Measurements from ENCODE around the gene FAM168A.
"Not testable (repeated sequence)": the region's sequence is repeated elsewhere in the genome, so short reads cannot be mapped to it uniquely, and the experiment has no call there.

The FAM168A gene

GRCh38 chr11:73596547-73596946 is 1.4 kb downstream of the FAM168A start:
- DNase-seq (ENCODE audit: low read depth in 2 of 2) = no peak

GRCh38 chr11:73592640-73593039 is 5.3 kb downstream of the FAM168A start:
- no peak for DNase-seq (ENCODE audit: low read depth in 2 of 2)

DNA sequence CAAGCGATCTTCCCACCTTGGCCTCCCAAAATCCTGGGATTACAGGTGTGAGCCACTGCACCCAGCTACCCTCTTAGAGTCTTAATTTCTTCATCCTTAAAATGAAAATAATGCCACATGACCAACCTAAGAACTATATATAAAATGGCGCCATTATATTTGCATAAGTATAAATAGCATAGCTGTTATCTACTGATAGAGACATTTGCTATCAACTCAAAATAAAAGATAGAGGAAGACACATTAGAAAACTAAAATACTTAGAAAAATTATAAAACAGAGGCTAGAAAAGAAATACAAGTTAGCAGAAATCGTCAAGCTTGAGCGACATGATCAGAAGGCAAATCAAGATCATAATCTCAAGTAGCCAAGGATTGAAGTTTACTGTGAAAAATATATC is 6.2 kb downstream of the FAM168A start:
- DNase-seq (ENCODE audit: low read depth in 2 of 2) = no peak

- DNase-seq (ENCODE audit: low read depth in 2 of 2) = no peak
Measured at GRCh38 chr11:73590991-73591390, 6.9 kb downstream of the FAM168A start.

DNA sequence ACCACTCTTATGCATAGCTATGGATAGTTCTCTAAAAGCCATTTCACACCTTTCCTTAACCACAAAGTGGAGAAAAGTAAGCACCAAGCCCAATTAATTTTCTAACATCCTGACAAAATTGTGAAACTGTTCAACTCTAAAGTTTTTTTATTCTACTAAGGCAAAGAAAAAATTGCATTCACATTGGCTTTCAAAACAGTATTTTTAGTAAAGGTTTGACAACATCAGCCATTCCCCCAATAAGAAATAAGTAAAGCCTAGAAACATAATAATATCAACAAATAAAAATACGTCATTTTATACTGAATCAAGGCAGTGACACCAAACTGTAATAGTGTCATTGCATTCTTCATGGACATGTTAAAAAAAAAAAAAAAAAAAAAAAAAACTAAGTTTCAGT is 11.1 kb downstream of the FAM168A start:
- DNase-seq (ENCODE audit: low read depth in 2 of 2) = no peak

DNA sequence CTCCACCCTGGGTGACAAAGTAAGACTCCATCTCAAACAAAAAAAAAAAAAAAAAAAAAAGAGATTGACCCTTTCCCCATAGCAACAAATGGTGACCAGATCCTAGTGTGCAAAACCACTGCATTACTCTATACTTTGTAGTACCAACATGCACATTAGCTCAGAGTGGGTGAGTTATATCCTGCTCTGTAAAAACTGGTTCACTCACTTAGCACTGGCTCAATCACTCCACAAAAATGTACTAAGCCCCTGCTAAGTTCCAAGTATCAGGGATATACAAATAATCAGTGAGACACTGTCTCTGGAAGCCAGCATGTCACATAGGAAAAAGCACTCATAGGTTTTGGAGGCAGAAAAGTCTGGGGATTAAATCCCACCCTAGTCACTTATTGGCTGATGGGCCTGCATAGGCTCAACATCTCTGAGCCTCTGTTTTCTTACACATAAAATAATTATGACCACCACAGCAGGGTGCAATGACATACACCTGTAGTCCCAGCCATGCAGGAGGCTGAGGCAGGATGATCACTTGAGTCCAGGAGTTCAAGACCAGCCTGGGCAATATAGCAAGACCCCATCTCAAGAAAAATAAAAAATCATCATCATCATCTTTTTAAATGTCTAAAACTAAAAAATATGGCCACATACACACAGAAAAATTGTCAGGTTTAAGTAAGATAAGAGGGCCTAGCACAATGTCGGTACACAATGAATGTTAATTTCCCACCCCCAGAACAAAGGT is 11.9 kb downstream of the FAM168A start:
- no peak for DNase-seq (ENCODE audit: low read depth in 2 of 2)

DNA sequence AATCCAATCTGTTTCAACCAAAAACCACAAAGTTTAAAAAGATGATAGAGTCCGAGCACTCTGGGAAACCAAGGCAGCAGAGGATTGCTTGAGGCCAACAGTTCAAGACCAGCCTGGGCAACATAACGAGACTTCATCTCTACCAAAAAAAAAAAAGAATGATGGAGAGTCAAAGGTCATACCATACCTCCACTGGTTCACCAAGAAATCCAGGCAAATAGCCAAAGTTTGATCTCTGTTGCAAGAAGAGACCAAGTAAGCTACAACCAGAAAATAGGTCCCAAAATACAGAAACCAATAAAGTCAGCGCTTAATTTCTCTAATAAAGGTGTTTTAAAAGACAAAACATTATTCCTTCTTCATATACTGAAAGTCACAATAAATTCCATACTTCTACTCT is 13.1 kb downstream of the FAM168A start:
- no peak for DNase-seq (ENCODE audit: low read depth in 2 of 2)

DNA sequence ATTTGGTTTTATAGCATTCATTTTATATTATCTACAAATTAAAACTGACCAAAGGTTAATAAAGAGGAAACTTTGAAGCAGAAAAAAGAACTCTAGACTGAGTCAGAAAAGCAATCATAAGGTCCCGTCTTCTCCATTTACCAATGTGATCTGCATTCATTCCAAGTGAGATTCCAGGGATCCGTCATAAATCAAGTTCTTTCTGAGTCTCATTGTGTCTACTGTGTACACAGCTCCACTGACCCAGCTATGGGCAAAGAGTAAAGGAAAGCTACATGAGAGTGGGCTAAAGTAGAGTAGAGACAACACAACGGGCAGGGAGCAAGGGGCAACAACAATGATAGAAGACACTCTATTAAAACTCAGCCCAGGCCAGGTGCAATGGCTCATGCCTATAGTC is 15.3 kb downstream of the FAM168A start:
- DNase-seq (ENCODE audit: low read depth in 2 of 2) = no peak

- DNase-seq (ENCODE audit: low read depth in 2 of 2) = not testable (repeated sequence)
Measured at GRCh38 chr11:73580749-73581148, 17.2 kb downstream of the FAM168A start.

DNA sequence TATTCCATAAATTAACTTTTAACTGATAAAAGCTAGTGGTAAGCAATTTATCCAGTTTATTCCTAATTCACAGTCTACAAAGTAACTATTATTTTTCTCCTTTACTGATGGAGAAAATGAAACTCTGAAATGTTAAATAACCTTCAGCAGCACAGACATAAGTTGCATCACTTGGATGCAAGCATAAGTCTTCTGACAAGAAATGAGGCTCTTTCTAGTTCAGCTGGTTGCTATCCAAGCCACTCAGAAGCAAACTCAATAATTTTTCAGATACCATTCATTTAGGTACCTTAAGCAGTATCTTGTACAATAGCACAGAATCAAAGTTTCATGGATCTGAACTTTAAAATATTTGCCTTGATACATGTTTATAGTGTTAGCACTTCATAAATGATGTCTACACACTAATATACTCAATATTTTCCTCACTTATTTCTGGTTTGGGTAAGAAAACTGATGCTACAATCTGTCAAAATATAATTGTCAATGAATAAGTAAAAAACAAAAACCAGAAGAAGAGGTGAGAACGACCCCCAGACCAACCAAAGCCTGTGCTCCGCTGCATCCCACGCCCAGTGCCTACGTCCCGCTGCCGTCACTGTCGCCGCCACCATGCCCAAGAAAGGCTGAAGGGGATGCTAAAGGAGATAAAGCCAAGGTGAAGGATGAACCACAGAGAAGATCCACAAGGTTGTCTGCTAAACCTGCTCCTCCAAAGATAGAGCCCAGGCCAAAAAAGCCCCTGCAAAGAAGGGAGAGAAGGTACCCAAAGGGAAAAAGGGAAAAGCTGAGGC is 18.1 kb downstream of the FAM168A start:
- no peak for DNase-seq (ENCODE audit: low read depth in 2 of 2)

GRCh38 chr11:73578592-73579185 is 19.2 kb downstream of the FAM168A start:
- DNase-seq (ENCODE audit: low read depth in 2 of 2) = no peak

GRCh38 chr11:73577496-73577917 is 20.4 kb downstream of the FAM168A start:
- DNase-seq (ENCODE audit: low read depth in 2 of 2) = no peak

- no peak for DNase-seq (ENCODE audit: low read depth in 2 of 2)
Measured at GRCh38 chr11:73576185-73576614, 21.7 kb downstream of the FAM168A start.

DNA sequence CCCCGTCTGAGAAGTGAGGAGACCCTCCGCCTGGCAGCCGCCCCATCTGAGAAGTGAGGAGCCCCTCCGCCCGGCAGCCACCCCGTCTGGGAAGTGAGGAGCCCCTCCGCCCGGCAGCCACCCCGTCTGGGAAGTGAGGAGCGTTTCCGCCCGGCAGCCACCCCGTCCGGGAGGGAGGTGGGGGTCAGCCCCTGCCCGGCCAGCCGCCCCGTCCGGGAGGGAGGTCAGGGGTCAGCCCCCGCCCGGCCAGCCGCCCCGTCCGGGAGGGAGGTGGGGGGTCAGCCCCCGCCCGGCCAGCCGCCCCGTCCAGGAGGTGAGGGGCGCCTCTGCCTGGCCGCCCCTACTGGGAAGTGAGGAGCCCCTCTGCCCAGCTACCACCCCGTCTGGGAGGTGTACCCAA is 25.9 kb downstream of the FAM168A start:
- not testable (repeated sequence) for DNase-seq (ENCODE audit: low read depth in 2 of 2)

DNA sequence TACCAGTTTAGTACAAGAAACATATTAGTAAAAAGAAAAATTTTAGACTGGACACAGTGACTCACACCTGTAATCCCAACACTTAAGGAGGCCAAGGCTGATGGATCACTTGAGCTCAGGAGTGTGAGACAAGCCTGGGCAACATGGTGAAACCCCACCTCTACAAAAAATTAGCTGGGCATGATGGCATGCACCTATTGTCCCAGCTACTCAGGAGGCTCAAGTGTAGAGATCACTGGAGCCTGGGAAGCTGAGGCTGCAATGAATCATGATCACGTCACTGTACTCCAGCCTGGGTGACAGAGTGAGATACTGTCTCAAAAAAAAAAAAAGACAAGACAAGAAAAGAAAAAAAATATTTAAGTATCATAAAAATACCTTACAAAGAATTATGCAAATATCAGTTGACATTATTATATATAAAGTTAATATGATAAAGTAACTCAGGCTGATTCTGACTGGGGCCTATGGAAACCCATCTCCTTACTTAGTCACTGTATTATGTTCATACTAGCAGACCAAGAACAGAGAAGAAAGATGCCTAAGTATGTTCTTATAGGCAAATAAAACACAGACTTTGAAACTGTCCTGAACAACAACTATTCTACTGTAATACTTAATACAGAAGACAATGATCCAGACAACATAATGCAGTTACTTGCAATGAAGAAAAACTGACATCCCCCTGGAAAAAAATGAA is 27.3 kb downstream of the FAM168A start:
- no peak for DNase-seq (ENCODE audit: low read depth in 2 of 2)

DNA sequence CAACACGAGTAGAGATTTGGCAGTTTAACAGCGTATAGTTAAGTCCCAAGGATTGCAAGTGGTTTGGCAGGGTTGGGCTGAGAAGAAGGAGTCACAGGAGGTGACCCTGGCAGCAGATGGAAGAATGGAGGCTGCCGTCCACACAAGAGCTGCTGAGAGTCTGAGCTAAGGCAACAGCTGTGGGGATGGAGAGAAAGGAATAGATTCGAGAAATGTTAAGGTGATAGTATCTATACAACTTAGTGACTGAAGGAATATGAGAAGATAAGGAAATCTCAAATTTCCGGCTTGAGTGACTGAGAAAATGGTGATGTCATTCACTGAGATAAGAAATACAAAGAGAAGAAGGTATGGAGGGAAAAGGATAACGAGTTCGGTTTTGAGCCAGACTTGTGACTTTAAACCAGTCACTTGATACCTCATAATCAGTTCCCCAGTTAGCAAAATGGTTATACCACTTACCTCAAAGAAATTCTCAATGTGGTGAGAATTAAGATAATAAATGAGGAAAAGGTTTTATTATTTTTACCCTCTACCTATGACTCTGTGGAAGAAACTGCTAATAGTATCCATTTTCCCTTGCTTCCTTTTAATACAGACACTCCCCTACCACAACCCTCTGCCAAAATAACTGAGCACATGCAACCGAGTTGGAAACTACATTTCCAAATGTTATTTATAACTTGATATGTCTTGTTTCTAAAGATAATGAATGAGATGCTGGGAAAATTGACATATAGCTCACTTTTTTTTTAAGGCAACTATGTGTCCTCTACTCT is 30.7 kb downstream of the FAM168A start:
- DNase-seq (ENCODE audit: low read depth in 2 of 2) = no peak

DNA sequence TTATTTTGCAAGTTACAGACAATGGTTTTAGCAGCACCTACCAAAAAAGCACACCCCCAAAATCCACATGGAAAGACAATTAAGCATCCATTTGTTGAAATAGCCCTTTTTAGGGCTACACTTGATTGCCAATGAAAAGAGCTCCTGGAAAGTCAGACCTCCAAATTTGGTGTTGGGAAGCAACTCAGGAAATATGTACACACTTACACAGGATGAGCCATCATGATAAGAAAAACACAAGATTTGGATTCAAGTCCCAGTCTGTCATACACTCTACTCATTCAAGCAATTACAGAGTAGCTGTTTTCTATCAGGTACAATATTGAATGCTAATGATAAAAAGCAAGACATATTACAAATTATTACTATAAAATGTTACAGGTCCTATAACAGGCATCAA is 31.5 kb downstream of the FAM168A start:
- DNase-seq (ENCODE audit: low read depth in 2 of 2) = no peak

GRCh38 chr11:73565804-73566203 is 32.1 kb downstream of the FAM168A start:
- DNase-seq (ENCODE audit: low read depth in 2 of 2) = no peak

DNA sequence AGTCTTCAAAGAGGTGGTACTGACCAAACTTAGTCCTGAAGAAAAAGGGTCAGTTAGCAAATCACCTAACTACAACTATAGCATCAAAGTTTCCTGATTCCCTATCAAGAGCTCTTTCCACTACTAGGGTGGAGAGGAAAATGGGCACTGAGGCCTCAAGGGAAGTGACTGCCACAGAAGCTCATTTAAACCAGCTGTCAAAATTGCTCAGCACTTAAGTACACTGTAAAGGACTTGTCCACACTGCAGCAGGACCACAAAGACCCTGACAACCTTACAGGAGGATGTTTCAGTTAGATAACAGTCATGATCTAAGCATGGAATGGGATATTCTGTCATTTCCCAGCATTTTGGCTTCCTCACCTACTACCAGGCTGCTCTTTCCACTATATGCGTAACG is 33.0 kb downstream of the FAM168A start:
- DNase-seq (ENCODE audit: low read depth in 2 of 2) = no peak

DNA sequence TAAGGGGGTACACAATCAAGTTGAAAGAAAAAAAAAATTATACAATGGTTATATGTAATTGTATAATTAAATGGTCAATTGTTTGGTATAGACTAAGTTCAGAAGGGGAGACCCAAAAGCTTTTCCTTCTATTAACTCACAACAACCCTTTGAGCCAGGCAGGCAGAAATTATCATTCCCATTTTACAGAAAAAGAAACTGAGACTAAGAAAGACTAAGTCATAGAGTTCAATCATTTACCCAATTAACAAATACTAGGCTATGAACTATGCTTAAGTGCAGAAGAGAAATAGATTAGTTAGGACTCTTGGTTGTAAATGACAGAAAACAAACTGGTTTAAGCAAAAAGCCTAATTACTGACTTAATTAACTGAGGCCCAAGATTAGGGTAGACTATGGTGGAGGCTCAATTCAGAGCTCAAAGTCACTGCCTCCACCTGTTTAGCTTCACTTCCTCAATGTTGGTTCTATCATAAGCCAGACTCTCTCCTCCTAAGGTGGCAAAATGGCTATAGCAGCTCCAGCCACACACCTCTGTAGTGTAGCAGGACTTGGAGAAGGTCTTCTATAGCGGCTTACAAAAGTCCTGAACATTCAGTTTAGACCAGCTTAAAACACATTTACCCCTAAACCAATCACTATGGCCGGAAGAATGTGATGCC is 34.2 kb downstream of the FAM168A start:
- no peak for DNase-seq (ENCODE audit: low read depth in 2 of 2)

GRCh38 chr11:73559743-73560142 is 38.2 kb downstream of the FAM168A start:
- DNase-seq (ENCODE audit: low read depth in 2 of 2) = no peak
